Omental fat pad (tissue), 4 donors: ENCODE results near the gene TMEM164. TPM values are rescaled to one million over a fixed set of nuclear protein-coding genes. Genes with fewer than 3 reads are reported as not detected.
A peak's percentile ranks its signal among the peaks of the same experiment; 100 is the strongest.

Source experiments
- ATAC-seq: fragments of 150-250 bp; one replicate; pipeline ENCODE4 v1.9.1; 2016; ENCODE audit warnings: mild to moderate bottlenecking, moderate library complexity; ENCODE audit not compliant: low FRiP score
- DNase-seq: peaks from one replicate; pipeline ENCODE4 v3.0.0-alpha.2; 2019; ENCODE audit warnings: low spot score
- total RNA-seq, 4 donors: library from RNA; depleted of rRNA; stranded (reverse); fragments of >200 nt; gene quantifications; one replicate each; pipeline ENCODE4 v1.1.0, GENCODE V29; 2016
- TF ChIP-seq, protein P1 (sequence below), 3 donors: fragments of 450-650 bp; IDR thresholded peaks; one replicate each; pipeline ENCODE4 v1.5.1; 2016 to 2017; ENCODE audit warnings: antibody characterized with exemption in 3 of 3, mild to moderate bottlenecking in 3 of 3, moderate library complexity in 2 of 3

Gene TMEM164
- total RNA-seq, 4 donors from 2014 or later, result 24.6 to 56.9 (median 42.1) TPM

DNA sequence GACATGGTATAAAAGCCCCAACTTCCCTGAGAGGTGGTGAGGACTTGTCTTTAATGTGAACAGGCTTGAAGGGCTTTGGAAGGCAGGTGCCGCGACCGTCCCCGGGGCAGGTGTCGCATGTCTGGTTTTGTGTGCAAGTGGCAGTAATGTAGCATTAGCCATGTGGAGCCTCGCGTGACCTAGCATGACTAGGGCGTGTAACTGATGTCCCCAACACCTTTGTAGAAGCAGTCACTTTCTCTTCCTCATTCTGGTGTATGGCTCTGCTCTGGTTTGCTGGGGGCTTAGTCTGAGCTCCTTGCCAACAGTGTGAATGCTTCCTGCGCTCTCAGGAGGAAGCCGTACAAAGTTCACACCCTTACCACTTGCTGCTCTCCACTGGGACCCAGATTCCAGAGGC lies 169.3 kb downstream of the TMEM164 start:
- TF ChIP-seq, protein P1, sequence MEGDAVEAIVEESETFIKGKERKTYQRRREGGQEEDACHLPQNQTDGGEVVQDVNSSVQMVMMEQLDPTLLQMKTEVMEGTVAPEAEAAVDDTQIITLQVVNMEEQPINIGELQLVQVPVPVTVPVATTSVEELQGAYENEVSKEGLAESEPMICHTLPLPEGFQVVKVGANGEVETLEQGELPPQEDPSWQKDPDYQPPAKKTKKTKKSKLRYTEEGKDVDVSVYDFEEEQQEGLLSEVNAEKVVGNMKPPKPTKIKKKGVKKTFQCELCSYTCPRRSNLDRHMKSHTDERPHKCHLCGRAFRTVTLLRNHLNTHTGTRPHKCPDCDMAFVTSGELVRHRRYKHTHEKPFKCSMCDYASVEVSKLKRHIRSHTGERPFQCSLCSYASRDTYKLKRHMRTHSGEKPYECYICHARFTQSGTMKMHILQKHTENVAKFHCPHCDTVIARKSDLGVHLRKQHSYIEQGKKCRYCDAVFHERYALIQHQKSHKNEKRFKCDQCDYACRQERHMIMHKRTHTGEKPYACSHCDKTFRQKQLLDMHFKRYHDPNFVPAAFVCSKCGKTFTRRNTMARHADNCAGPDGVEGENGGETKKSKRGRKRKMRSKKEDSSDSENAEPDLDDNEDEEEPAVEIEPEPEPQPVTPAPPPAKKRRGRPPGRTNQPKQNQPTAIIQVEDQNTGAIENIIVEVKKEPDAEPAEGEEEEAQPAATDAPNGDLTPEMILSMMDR (IDR thresholded peaks at IDR 0.05), result no peak
- DNase-seq (no peak), ATAC-seq (no peak)

DNA sequence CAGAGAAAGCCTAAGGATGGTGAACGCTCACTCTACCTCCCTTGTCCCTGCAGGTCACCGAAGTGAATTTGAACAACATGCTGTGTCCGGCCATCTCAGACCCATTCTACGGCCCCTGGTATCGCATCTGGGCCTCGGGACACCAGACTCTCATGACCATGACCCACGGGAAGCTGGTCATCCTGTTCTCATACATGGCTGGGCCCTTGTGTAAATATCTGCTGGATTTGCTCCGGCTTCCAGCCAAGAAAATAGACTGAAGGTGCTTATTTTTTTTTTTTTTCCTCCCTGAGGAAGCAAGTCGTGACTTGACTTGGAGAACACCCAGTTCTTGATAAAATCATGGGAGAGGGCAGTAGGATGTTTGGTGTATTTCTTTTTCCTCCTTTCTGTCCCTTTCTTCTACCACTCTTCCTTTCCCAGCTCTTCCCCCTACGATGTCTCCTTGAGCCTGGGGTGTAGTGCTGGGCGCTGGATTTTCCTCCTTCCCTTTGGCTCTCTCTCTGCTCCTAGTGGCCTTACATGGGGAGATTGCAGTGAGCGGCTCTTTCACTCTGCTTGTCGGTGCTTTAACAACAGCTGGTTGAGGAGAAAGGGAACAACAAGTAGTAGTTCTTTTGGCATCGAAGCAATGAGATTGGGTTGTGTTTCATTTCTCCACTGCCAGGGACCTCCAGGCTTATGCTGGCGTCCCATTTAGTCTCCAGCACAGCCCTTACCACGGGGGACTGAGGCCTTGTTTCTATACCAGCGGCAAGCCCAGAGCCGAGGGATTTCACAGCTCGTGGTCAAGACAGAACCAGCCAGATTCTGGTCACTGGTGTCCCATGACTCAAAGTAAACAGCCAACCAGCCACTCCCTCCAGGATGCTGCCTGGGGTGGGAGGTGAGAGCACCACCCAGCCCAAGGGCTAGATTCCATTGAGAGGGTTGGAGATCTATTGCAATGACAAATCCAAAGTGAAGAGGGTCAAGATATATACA lies 170.6 kb downstream of the TMEM164 start:
- TF ChIP-seq, protein P1 (IDR thresholded peaks at IDR 0.05), result no peak
- DNase-seq (no peak), ATAC-seq (no peak)

DNA sequence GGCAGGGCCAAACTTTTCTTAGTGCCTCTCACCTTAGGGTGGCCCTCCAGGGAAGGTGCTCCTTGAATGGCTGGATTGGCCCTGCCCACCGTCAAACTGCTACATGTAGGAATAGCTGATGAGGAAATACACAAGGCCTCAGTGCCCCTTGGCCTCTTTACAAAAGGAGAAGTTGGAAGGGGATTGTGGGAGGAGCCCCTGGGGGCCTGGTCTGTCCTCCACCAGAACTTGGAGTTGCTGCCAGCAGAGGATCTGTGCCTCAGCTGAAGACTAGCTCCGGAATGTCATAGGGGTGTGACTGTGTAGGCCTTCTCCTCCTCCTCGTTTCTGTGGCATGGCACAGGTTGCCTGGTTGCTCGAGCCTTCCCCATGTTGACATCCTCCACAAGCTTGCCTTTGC lies 172.2 kb downstream of the TMEM164 start:
- no peak for ATAC-seq
- TF ChIP-seq, protein P1 (IDR thresholded peaks at IDR 0.05), result no peak

DNA sequence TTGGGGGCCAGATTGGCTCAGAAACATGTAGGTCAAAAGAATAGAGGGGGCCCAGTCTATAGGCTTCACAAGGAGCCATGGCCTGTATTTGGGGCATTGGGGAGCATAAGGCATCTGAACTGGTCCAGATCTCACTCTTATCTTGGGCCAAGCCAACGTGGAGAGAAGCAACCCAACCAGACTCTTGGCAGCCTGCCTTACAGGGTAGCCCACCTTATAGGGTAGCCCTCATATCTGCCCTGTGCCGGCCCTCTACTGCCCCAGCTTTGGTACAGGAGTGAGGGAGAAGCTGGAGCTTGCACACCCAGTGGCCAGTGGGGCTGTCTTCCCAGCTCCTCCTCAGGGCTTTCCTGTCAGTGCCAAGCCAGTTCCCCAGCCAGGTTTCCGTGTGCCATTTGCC lies 172.8 kb downstream of the TMEM164 start:
- ATAC-seq, result no peak
- no peak for DNase-seq
- TF ChIP-seq, protein P1 (IDR thresholded peaks at IDR 0.05), result no peak

More for the DNA sequence above, 172.2 kb downstream of the TMEM164 start:
- DNase-seq, result no peak

DNA sequence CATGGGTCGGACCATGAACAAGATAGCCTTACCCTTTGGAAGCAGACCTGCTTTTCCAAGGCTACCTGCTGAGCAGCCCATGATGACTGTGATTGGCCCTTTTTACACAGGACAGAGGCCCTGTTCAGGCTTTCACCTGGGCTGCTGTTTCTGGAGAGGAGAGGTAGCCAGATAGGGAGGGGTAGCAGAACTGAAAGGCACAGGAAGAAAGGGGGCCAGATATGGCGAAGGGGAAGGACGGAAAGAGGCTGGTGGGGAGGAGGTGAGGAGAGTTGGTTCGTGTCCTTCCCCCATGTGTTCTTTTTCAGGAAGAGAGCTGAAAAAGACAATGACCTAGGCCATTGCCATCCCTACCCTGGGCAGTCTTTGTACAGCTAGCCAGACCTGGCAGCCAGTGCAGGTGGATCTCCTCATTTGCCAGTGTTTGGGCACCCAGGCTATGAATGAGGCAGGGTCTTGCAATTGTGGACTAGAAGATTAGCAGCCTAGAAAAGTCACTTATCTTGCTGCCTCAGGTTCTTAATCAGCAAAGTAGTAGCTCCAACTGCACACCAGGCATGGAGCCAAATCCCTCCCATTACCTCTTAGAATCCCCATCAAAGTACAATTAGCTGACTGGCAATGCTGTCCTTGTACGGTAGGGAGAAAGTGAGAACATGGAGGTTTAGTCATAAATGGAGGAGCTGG lies 175.4 kb downstream of the TMEM164 start:
- DNase-seq (no peak), ATAC-seq (no peak)
- TF ChIP-seq, protein P1 (IDR thresholded peaks at IDR 0.05), result no peak

DNA sequence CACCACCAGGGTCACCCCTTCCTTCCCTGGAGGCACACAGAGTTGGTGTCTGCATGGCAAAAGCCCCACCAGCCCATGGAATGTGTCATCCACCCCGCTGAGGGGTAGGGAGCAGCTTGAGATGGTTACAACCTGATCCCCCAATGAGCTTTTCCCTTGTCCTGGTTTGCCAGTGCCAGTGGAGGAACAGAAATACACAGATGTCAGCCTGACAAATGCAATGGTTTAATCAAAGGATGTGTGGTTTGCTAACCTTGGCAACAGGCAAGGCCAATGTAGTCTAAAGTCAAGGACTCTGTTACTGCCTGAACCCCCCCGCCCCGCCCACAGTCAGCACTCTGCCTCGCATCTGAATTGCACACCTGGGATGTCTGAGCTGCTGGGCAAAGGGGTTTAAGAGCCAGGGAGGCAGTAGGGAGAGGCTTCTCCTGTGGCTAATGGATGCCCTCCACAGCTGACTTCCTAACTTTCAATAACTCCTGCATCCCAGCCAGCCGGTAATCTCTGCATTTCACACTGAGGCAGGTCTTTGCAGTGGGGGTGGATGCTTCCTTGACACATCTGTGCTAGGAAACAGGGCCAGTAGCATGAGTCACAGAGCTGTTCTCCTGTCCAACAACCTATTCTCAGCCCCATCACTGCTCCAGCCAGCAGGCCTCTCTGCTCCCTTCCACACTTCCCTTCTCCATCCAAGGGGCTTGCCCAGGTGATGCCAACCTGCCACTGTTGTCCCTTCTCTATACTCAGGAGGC lies 177.4 kb downstream of the TMEM164 start:
- DNase-seq (no peak), ATAC-seq (peak; percentile 77)
- TF ChIP-seq, protein P1 (IDR thresholded peaks at IDR 0.05), result no peak
